K562 (cell line): ENCODE data around the gene HHIPL1. TPM values are rescaled to one million over a fixed set of nuclear protein-coding genes. Genes with fewer than 3 reads are reported as not detected.

Source experiments
- ATAC-seq: fragments of 200-7000 bp; cut with Tn5 transposase; 3 replicates; pipeline ENCODE4 v1.9.1; 2020; ENCODE audit warnings: moderate library complexity
- BruUV-seq: library from RNA; stranded (reverse); fragments of 400-500 nt; replicated peaks from 2 replicates; lab custom pipeline; 2021; lab: Mats Ljungman, UMichigan
- CTCF ChIA-PET: fragments of 300-600 bp; formaldehyde crosslinking; extraction: SDS; loops from one replicate; lab custom pipeline; 2021; ENCODE audit warnings: low intra/inter-chr PET ratio; lab: Yijun Ruan, JAX
- POLR2A ChIA-PET: fragments of 300-600, 350-650 bp; sonication (Branson Sonifier 250); formaldehyde crosslinking; extraction: SDS; loops from one replicate; lab custom pipeline; 2021; ENCODE audit warnings: antibody characterized with exemption, inconsistent platforms; lab: Yijun Ruan, JAX
- DNase-seq, 4 experiments: peaks; one replicate each; pipeline versions ENCODE4 v3.0.0 to v3.0.0-alpha.2; 2011 to 2018; ENCODE audit warnings: low spot score in 3 of 4, mixed read lengths in 3 of 4; ENCODE audit errors: extremely low read depth in 1 of 4
- FAIRE-seq: peaks from 2 replicates; lab custom pipeline; 2011; peaks lifted over from hg19 to GRCh38; lab: Jason Lieb, UNC
- H2AFZ ChIP-seq: 2 replicates; pipeline ENCODE4 v1.6.0; 2011; ENCODE audit warnings: low read depth, low read length, control low read depth, inconsistent platforms
- H3K27ac ChIP-seq: fragments of 200-600 bp; 3 replicates; pipeline ENCODE4 v1.8.0; 2011; ENCODE audit warnings: low read depth, mild to moderate bottlenecking, control low read depth, inconsistent platforms, low read length, moderate library complexity, mixed read lengths; ENCODE audit errors: extremely low read depth
- H3K27me3 ChIP-seq, 2 experiments: fragments of 300-600 bp in 1 of 2; 2 replicates in 1 of 2; 3 replicates in 1 of 2; pipeline versions ENCODE4 v1.6.0 to v1.8.0; 2011; ENCODE audit warnings: inconsistent platforms in 2 of 2, low read length in 2 of 2, mild to moderate bottlenecking in 1 of 2, mixed read lengths in 1 of 2, moderate library complexity in 1 of 2; ENCODE audit not compliant: control insufficient read depth in 2 of 2, insufficient read depth in 2 of 2
- H3K36me3 ChIP-seq: fragments of 300-600 bp; 3 replicates; pipeline ENCODE4 v1.8.0; 2011; ENCODE audit warnings: mild to moderate bottlenecking, low read length, inconsistent platforms; ENCODE audit not compliant: control insufficient read depth, insufficient read depth
- H3K4me1 ChIP-seq, 2 experiments: fragments of 200-600 bp in 1 of 2; replicated peaks in 1 of 2; 2 replicates in 1 of 2; 3 replicates in 1 of 2; pipeline versions ENCODE4 v1.5.1 to v1.8.0; 2011; ENCODE audit warnings: inconsistent platforms in 2 of 2, low read length in 2 of 2, mild to moderate bottlenecking in 1 of 2, mixed read lengths in 1 of 2, moderate library complexity in 1 of 2; ENCODE audit not compliant: control insufficient read depth in 2 of 2, insufficient read depth in 2 of 2
- H3K4me2 ChIP-seq: 2 replicates; pipeline ENCODE4 v1.6.1; 2011; ENCODE audit warnings: low read length, control low read depth, inconsistent platforms, mixed read lengths; ENCODE audit not compliant: insufficient read depth
- H3K4me3 ChIP-seq: fragments of 200-600 bp; sonication (generic), shearing (Covaris generic); 2 replicates; pipeline ENCODE4 v1.5.1; 2016; ENCODE audit warnings: control low read depth, inconsistent platforms
- H3K79me2 ChIP-seq: fragments of 200-600 bp; 3 replicates; pipeline ENCODE4 v1.8.0; 2011; ENCODE audit warnings: low read length, inconsistent platforms; ENCODE audit not compliant: control insufficient read depth, insufficient read depth
- H3K9ac ChIP-seq, 2 experiments: 2 replicates each; pipeline versions ENCODE4 v1.6.0 to v1.6.1; 2011; ENCODE audit warnings: low read depth in 2 of 2, low read length in 2 of 2, control low read depth in 1 of 2, inconsistent platforms in 1 of 2, mild to moderate bottlenecking in 1 of 2, mixed read lengths in 1 of 2; ENCODE audit not compliant: insufficient read depth in 1 of 2
- H3K9me1 ChIP-seq: one replicate; pipeline ENCODE4 v1.6.0; 2011; ENCODE audit warnings: inconsistent platforms, mild to moderate bottlenecking, low read length, moderate library complexity; ENCODE audit not compliant: control insufficient read depth, insufficient read depth
- H3K9me3 ChIP-seq: replicated peaks from 2 replicates; pipeline ENCODE4 v1.5.1; 2011; ENCODE audit warnings: low read depth, low read length, inconsistent platforms; ENCODE audit not compliant: control insufficient read depth, insufficient read depth
- H4K20me1 ChIP-seq: replicated peaks from 2 replicates; pipeline ENCODE4 v1.6.1; 2011; ENCODE audit warnings: low read length, inconsistent platforms, mixed read lengths; ENCODE audit not compliant: control insufficient read depth, insufficient read depth
- CBX8 ChIP-seq: fragments of 200-600 bp; sonication (generic); IDR thresholded peaks from 2 replicates; pipeline ENCODE4 v1.6.1; 2012; ENCODE audit warnings: borderline replicate concordance, mixed run types, low read depth, mild to moderate bottlenecking, moderate library complexity, mixed read lengths, low read length, control low read depth, inconsistent platforms; ENCODE audit not compliant: poor library complexity, severe bottlenecking; ENCODE audit errors: extremely low read depth
- ELK1 ChIP-seq: sonication (generic); formaldehyde crosslinking; IDR thresholded peaks from 2 replicates; pipeline ENCODE4 v1.8.1; 2022; ENCODE audit warnings: missing genetic modification reagents
- HSF4 ChIP-seq: fragments of 250-450 bp; sonication (Bioruptor Pico); IDR thresholded peaks from 2 replicates; pipeline ENCODE4 v2.1.2; 2022; ENCODE audit warnings: mild to moderate bottlenecking, moderate library complexity, borderline replicate concordance
- ZNF347 ChIP-seq: fragments of 450-650 bp; formaldehyde crosslinking; IDR thresholded peaks from 2 replicates; pipeline ENCODE4 v1.4.0; 2020; ENCODE audit warnings: low read depth, mild to moderate bottlenecking, moderate library complexity
- WGBS: fragments of 100-300 bp; shearing (Covaris generic); methylation state at CpG from one replicate; pipeline ENCODE4 v1.1.6; 2016; ENCODE audit warnings: low coverage, mixed read lengths; ENCODE audit not compliant: insufficient coverage; ENCODE audit errors: missing lambda C conversion rate; 5-methylcytosine and 5-hydroxymethylcytosine counted together
- in situ Hi-C: fragments of 300-500 bp; cut with MboI; formaldehyde crosslinking; loops from 4 replicates; pipeline ENCODE4 v1.15.0; 2018; ENCODE audit warnings: inconsistent platforms, mixed read lengths
- intact Hi-C: fragments of 100-400 bp; cut with micrococcal nuclease; formaldehyde crosslinking; loops from 2 replicates; pipeline ENCODE4 v1.14.2; 2022
- polyA plus RNA-seq, 8 experiments: library from polyadenylated mRNA; depleted of rRNA in 4 of 8; stranded (reverse) in 5 of 8; unstranded in 3 of 8; fragments of >200 nt; fragmentation: Nextera tagmentation in 2 of 8; fragmentation: Illumina TruSeq in 1 of 8; extraction: Ambion mirVana in 2 of 8; extraction: Trizol in 1 of 8; gene quantifications; 2 replicates each; pipeline versions ENCODE4 v1.2.1 to v1.2.3, GENCODE V29; 2011 to 2014; ENCODE audit warnings: inconsistent platforms in 1 of 8, missing spikeins in 1 of 8
- total RNA-seq, 7 experiments: library from RNA; depleted of rRNA in 6 of 7; stranded (reverse); fragments of >200 nt in 6 of 7; fragmentation: Illumina TruSeq in 2 of 7; extraction: Trizol in 2 of 7; gene quantifications; 2 replicates each; pipeline versions ENCODE4 v1.2.1 to v1.2.3, GENCODE V29; 2011 to 2021; ENCODE audit warnings: low replicate concordance in 1 of 7

The HHIPL1 gene
- total and polyA plus RNA-seq, 9 of the 15 experiments (the other 6 are each of a cell fraction or from before 2014, with no cell fraction given): not detected

GRCh38 chr14:99693918-99694317 is 49.0 kb downstream of the HHIPL1 start:
- Histone ChIP-seq H4K20me1 (no peaks in the 10 kb centered on the region), H3K27ac (no peak overlapping the region), H3K4me2 (no peak overlapping the region), H3K27me3 (peaks cover 0 to 24% of the 10 kb centered on the region in 2 experiments; a peak in 2 of 5 replicates), H3K9me1 (no peaks in the 10 kb centered on the region), H3K79me2 (no peaks in the 10 kb centered on the region), H3K9ac (no peak overlapping the region), H2AFZ (no peak overlapping the region), H3K36me3 (no peaks in the 10 kb centered on the region), H3K4me3 (no peak overlapping the region), H3K9me3 (no peaks in the 10 kb centered on the region), H3K4me1 (no peaks in the 10 kb centered on the region)
- CTCF ChIA-PET: no interaction called here
- 0% methylated on average over 3 of the region's 3 CpGs for WGBS
- TF ChIP-seq ELK1 (CRISPR knock-in tag) (no peak), CBX8 (no peak), ZNF347 (no peak)
- in situ Hi-C loops: no loop called here
- intact Hi-C loops: no loop called here
- no peak for ATAC-seq
- no peak for DNase-seq
- no peak for FAIRE-seq
- BruUV-seq: no TSS peak
- POLR2A ChIA-PET: no interaction called here

- Histone ChIP-seq H3K9me1 (no peaks in the 10 kb centered on the region), H3K4me3 (no peak overlapping the region), H3K27me3 (peaks cover 2 to 13% of the 10 kb centered on the region in 2 experiments; a peak in 3 of 5 replicates), H3K9me3 (no peaks in the 10 kb centered on the region), H3K79me2 (no peaks in the 10 kb centered on the region), H3K4me2 (no peak overlapping the region), H3K4me1 (no peaks in the 10 kb centered on the region), H2AFZ (no peak overlapping the region), H3K36me3 (no peaks in the 10 kb centered on the region), H3K27ac (no peak overlapping the region), H3K9ac (no peak overlapping the region), H4K20me1 (no peaks in the 10 kb centered on the region)
- no peak for TF ChIP-seq HSF4 (CRISPR knock-in tag)
- no peak for DNase-seq
- WGBS: 3% methylated on average over 3 of the region's 4 CpGs
- ChIA-PET CTCF (no interaction called here), POLR2A (no interaction called here)
- no peak for FAIRE-seq
- intact Hi-C loops: no loop called here
- BruUV-seq: no TSS peak
- in situ Hi-C loops: no loop called here
- no peak for ATAC-seq
These were observed 52.0 kb downstream of the HHIPL1 start for GRCh38 chr14:99696929-99697328.
